Thoracic aorta (tissue), 2 donors: Measurements from ENCODE around the gene ITGB7. TPM values are rescaled to one million over a fixed set of nuclear protein-coding genes. Genes with fewer than 3 reads are reported as not detected.

Experiments used
- ATAC-seq: fragments of 150-250 bp; one replicate; pipeline ENCODE4 v1.8.0; 2017; ENCODE audit warnings: low read depth; ENCODE audit not compliant: insufficient number of reproducible peaks, low FRiP score
- DNase-seq: peaks from one replicate; pipeline ENCODE4 v3.0.0-alpha.2; 2020; ENCODE audit warnings: low spot score
- H3K27ac ChIP-seq, 2 donors: fragments of 200-600 bp; sonication (generic); 1 replicate in 1 of 2; 2 replicates in 1 of 2; pipeline ENCODE4 v1.5.1; 2016; ENCODE audit warnings: mild to moderate bottlenecking in 2 of 2, moderate library complexity in 2 of 2
- H3K27me3 ChIP-seq: fragments of 200-600 bp; sonication (generic); replicated peaks from 2 replicates; pipeline ENCODE4 v1.6.0; 2016; ENCODE audit warnings: mild to moderate bottlenecking; ENCODE audit not compliant: insufficient read depth
- H3K36me3 ChIP-seq: fragments of 200-600 bp; sonication (generic); one replicate; pipeline ENCODE4 v1.5.1; 2016
- H3K4me1 ChIP-seq, 2 donors: fragments of 200-600 bp; sonication (generic); 1 replicate in 1 of 2; 2 replicates in 1 of 2; pipeline versions ENCODE4 v1.5.1 to v1.6.0; 2016; ENCODE audit warnings: low read depth in 2 of 2, mild to moderate bottlenecking in 1 of 2; ENCODE audit not compliant: control insufficient read depth in 1 of 2
- H3K4me3 ChIP-seq: fragments of 200-600 bp; sonication (generic); 2 replicates; pipeline ENCODE4 v1.5.1; 2016; ENCODE audit warnings: mild to moderate bottlenecking
- H3K9me3 ChIP-seq: fragments of 200-600 bp; sonication (generic); 2 replicates; pipeline ENCODE4 v1.5.1; 2016
- total RNA-seq, 2 donors: library from RNA; depleted of rRNA; stranded (reverse); fragments of >200 nt; gene quantifications; one replicate each; pipeline versions ENCODE4 v1.1.0 to v1.2.3, GENCODE V29; 2016
- TF ChIP-seq, protein P1 (sequence below): fragments of 200-600 bp; sonication (generic); IDR thresholded peaks from one replicate; pipeline ENCODE4 v1.5.1; 2019; ENCODE audit warnings: antibody characterized with exemption

The ITGB7 gene
- total RNA-seq, 2 donors from 2014 or later: 2.1 to 8.3 TPM

GRCh38 chr12:53161119-53161911 is 45.7 kb downstream of the ITGB7 start:
- H3K27me3 ChIP-seq: no peaks in the 10 kb centered on the region

DNA sequence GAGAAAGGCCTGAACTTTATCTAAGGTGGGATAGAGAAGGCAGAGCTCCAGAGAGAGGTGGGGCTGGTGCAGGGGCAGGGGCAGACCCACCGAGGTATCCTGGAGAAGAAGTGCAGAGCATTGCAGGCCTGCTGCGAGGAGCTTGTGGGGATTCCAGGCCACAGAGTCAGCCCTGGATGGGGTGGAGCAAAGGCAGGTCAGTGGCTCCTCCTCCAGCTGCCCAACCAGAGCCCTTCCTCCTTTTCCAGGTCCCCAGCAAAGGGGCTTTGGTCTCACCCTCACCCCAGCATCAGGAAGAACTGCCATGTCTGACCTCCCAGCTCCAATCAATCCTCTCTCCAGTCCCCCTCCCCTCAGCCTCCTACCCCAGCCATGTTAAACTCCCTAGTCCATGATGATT is 46.4 kb downstream of the ITGB7 start:
- H3K27ac ChIP-seq: no peak overlapping the region

More at GRCh38 chr12:53161119-53161911, 45.7 kb downstream of the ITGB7 start:
- Histone ChIP-seq H3K27ac (no peak overlapping the region), H3K9me3 (no peaks in the 10 kb centered on the region), H3K4me1 (peaks cover 19 to 36% of the 10 kb centered on the region in 2 donors), H3K4me3 (no peak overlapping the region), H3K36me3 (peaks cover 3% of the 10 kb centered on the region)
- TF ChIP-seq, protein P1, sequence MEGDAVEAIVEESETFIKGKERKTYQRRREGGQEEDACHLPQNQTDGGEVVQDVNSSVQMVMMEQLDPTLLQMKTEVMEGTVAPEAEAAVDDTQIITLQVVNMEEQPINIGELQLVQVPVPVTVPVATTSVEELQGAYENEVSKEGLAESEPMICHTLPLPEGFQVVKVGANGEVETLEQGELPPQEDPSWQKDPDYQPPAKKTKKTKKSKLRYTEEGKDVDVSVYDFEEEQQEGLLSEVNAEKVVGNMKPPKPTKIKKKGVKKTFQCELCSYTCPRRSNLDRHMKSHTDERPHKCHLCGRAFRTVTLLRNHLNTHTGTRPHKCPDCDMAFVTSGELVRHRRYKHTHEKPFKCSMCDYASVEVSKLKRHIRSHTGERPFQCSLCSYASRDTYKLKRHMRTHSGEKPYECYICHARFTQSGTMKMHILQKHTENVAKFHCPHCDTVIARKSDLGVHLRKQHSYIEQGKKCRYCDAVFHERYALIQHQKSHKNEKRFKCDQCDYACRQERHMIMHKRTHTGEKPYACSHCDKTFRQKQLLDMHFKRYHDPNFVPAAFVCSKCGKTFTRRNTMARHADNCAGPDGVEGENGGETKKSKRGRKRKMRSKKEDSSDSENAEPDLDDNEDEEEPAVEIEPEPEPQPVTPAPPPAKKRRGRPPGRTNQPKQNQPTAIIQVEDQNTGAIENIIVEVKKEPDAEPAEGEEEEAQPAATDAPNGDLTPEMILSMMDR: no peak
- DNase-seq (no peak), ATAC-seq (no peak)

DNA sequence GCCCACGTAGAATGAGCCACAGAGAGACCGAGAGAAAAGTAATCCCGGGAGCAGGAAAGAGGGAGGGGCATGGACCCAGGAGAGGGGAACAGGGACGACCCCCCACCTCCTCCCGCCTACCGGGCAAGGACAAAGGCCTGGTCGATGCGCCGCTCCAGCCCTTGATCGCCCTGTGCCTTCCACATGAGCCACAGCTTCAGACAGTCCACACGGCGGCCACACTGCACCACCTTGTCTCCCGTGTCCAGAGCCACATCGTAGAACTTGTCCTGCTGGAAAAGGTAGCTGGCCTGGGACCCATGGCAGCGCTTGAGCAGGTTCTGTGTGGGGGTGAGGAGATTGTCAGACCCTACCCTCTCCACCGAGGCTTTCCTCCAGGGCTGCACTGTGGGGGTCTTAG is 47.1 kb downstream of the ITGB7 start:
- ATAC-seq (no peak), DNase-seq (no peak)
- H3K36me3 ChIP-seq: peaks cover 3% of the 10 kb centered on the region
- peak overlapping the region; percentile 65 to 96 for H3K27ac ChIP-seq
- H3K9me3 ChIP-seq: no peaks in the 10 kb centered on the region
- no peaks in the 10 kb centered on the region for H3K27me3 ChIP-seq
- TF ChIP-seq, protein P1: no peak
- no peak overlapping the region for H3K4me3 ChIP-seq
- H3K4me1 ChIP-seq: peaks cover 24 to 46% of the 10 kb centered on the region in 2 donors

More for the DNA sequence above, 46.4 kb downstream of the ITGB7 start:
- DNase-seq: no peak
- no peak overlapping the region for H3K4me3 ChIP-seq
- peaks cover 24 to 42% of the 10 kb centered on the region in 2 donors for H3K4me1 ChIP-seq
- no peaks in the 10 kb centered on the region for H3K9me3 ChIP-seq
- ATAC-seq: no peak
- H3K27me3 ChIP-seq: no peaks in the 10 kb centered on the region
- TF ChIP-seq, protein P1: no peak
- peaks cover 3% of the 10 kb centered on the region for H3K36me3 ChIP-seq

GRCh38 chr12:53159195-53159839 is 47.7 kb downstream of the ITGB7 start:
- TF ChIP-seq, protein P1: peak; percentile 98
- Histone ChIP-seq H3K4me3 (no peak overlapping the region), H3K9me3 (no peaks in the 10 kb centered on the region), H3K4me1 (peaks cover 28 to 53% of the 10 kb centered on the region in 2 donors), H3K27ac (peak overlapping the region; percentile 65 to 96), H3K36me3 (peaks cover 3% of the 10 kb centered on the region), H3K27me3 (no peaks in the 10 kb centered on the region)
- ATAC-seq (peak; percentile 33), DNase-seq (peak; percentile 62)

DNA sequence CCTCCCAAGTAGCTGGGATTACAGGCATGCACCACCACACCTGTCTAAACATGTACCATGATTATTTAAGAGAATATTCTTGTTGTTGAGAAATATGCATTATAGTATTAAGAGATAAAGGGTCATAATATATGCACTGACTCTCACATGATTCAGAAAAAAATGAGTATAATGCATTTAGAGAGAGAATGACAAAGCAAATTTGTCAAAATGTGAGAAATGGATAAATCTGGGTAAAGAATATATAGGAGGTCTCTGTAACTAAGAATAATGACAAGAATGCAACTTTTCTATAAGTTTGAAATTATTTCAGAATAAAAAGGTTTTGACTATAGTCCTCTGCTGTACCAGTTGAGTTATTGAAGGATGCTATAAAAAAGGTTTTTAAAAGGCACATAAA is 54.7 kb downstream of the ITGB7 start:
- H3K36me3 ChIP-seq: no peaks in the 10 kb centered on the region
- no peak overlapping the region for H3K4me3 ChIP-seq
- ATAC-seq (no peak), DNase-seq (no peak)
- peaks cover 22 to 46% of the 10 kb centered on the region in 2 donors for H3K4me1 ChIP-seq
- H3K27me3 ChIP-seq: no peaks in the 10 kb centered on the region
- no peak overlapping the region for H3K27ac ChIP-seq
- no peaks in the 10 kb centered on the region for H3K9me3 ChIP-seq
- TF ChIP-seq, protein P1: no peak
